ENCODE data around the gene ADGRE2. TPM values are rescaled to one million over a fixed set of nuclear protein-coding genes. Genes with fewer than 3 reads are reported as not detected.
A peak's percentile ranks its signal among the peaks of the same experiment; 100 is the strongest.
"Not testable (repeated sequence)": the region's sequence is repeated elsewhere in the genome, so short reads cannot be mapped to it uniquely, and the experiment has no call there.

ADGRE2 gene
- polyA plus RNA-seq, 3 donors: 13.1 to 91.1 (median 47.6) TPM

DNA sequence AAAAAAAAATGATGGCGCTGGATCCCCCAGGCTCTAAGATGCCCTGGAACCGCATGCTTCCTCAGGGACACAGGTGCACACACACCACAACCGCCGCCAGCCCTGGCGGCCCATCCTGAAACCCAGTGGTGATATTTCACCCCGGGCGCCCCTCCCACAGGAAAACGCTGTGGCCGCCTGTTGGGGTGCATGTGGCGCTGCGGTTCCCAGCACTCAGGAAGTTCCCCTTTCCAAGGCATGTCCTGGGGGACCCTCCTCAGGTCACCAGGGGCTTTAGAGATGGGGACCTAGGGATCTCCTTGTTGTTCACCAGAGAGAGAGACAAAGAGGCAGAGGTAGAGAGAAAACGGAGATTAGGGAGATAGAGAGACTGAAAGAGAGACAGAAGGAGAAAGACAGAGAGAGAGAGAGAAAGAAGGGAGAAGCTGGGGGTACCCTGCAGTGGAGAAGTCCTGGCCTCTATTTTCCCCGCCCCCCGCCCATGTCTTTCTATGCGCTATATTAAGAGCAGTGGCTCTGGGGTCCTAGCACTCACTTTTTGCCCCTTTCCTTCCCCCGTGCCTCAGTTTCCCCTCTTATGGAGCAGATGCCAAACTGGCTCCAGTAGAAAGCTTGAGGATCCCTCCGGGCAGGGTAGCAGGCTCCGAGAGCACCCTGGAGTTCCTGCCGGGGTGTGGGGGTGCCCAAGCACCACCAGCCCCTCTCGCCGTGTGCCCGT, 2.3 kb downstream of the ADGRE2 start:
- Histone ChIP-seq H3K36me3 (replicated peaks in 1 of 2; ENCODE audit: control insufficient read depth in 1 of 2, insufficient read depth in 2 of 2, low read length in 2 of 2) (peaks cover 27 to 34% of the 10 kb centered on the region in 2 donors), H3K4me3 (replicated peaks in 1 of 3; ENCODE audit: low read depth in 2 of 3, low read length in 3 of 3) (peak overlapping the region; percentile 74 to 99 (median 82)), H3K4me1 (ENCODE audit: control insufficient read depth in 1 of 2, insufficient read depth in 2 of 2, low read length in 2 of 2) (peaks cover 28 to 33% of the 10 kb centered on the region in 2 donors), H3K27me3 (ENCODE audit: control insufficient read depth in 2 of 2, insufficient read depth in 2 of 2, low read length in 2 of 2) (no peaks in the 10 kb centered on the region), H4K20me1 (ENCODE audit: insufficient read depth, low read length) (peaks cover 55% of the 10 kb centered on the region), H3K79me2 (ENCODE audit: insufficient read depth, low read length) (peaks cover 25% of the 10 kb centered on the region), H3K9me3 (replicated peaks in 1 of 2; ENCODE audit: control insufficient read depth in 1 of 2, insufficient read depth in 1 of 2, low read length in 2 of 2) (no peaks in the 10 kb centered on the region), H3K27ac (ENCODE audit: low read depth in 1 of 2, low read length in 2 of 2) (peak overlapping the region; percentile 82 to 87), H2AFZ (ENCODE audit: insufficient read depth, low read depth, low read length, poor library complexity, severe bottlenecking) (peak overlapping the region; percentile 63), H3K4me2 (replicated peaks; ENCODE audit: extremely low read depth, low read length, poor library complexity, severe bottlenecking) (peak overlapping the region; percentile 91), H3K9ac (ENCODE audit: insufficient read depth, low read length, poor library complexity, severe bottlenecking) (peak overlapping the region; percentile 79)
- Mint-ChIP-seq H3K9me3 (peaks cover 0 to 3% (median 0%) of the 10 kb centered on the region in 7 donors), H3K27ac (peak overlapping the region; percentile 95 to 99 (median 97)), H3K36me3 (peaks cover 26 to 38% of the 10 kb centered on the region in 2 donors), H3K27me3 (ENCODE audit: low read depth in 3 of 3) (peaks cover 4 to 11% (median 6%) of the 10 kb centered on the region in 3 donors), H3K4me3 (peak overlapping the region; percentile 100), H3K4me1 (peaks cover 50% of the 10 kb centered on the region)
- peak; percentile 7 for TF ChIP-seq CTCF (IDR thresholded peaks at IDR 0.05)
- peak; percentile 49 to 68 (median 62) for DNase-seq
- intact Hi-C loops (cut with micrococcal nuclease): loop anchor here in 1 of 2 donors (10.0 kb wide), 1 partner anchor 201 kb away; the partner anchor contains the start of gene NDUFB7
- WGBS (ENCODE audit: insufficient coverage): 1% methylated on average over 16 of the region's 22 CpGs

DNA sequence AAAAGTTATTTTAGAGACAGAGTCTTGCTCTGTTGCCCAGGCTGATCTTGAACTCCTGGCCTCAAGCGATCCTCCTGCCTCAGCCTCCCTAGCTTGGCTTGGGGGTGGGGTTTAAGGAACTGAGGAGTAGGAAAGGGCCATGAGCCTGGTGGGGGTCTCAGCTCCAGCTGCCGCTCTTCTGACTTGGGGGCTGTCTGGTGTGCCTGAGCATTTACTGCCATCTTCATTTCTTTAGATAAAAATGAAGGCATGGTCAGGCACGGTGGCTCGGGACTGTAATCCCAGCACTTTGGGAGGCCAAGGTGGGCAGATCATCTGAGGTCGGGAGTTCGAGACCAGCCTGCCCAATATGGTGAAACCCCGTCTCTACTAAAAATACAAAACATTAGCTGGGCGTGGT, 3.0 kb downstream of the ADGRE2 start:
- not testable (repeated sequence) for DNase-seq; H3K9me3 ChIP-seq (replicated peaks in 1 of 2; ENCODE audit: control insufficient read depth in 1 of 2, insufficient read depth in 1 of 2, low read length in 2 of 2); H3K27me3 ChIP-seq (ENCODE audit: control insufficient read depth in 2 of 2, insufficient read depth in 2 of 2, low read length in 2 of 2); H2AFZ ChIP-seq (ENCODE audit: insufficient read depth, low read depth, low read length, poor library complexity, severe bottlenecking); H3K9me3 Mint-ChIP-seq
- Histone ChIP-seq H3K36me3 (replicated peaks in 1 of 2; ENCODE audit: control insufficient read depth in 1 of 2, insufficient read depth in 2 of 2, low read length in 2 of 2) (peaks cover 34 to 41% of the 10 kb centered on the region in 2 donors), H3K79me2 (ENCODE audit: insufficient read depth, low read length) (peaks cover 25% of the 10 kb centered on the region), H3K27ac (ENCODE audit: low read depth in 1 of 2, low read length in 2 of 2) (peak overlapping the region; percentile 82 to 87), H3K4me1 (ENCODE audit: control insufficient read depth in 1 of 2, insufficient read depth in 2 of 2, low read length in 2 of 2) (peaks cover 23 to 30% of the 10 kb centered on the region in 2 donors), H3K9ac (ENCODE audit: insufficient read depth, low read length, poor library complexity, severe bottlenecking) (peak overlapping the region; percentile 79), H4K20me1 (ENCODE audit: insufficient read depth, low read length) (peaks cover 62% of the 10 kb centered on the region), H3K4me3 (replicated peaks in 1 of 3; ENCODE audit: low read depth in 2 of 3, low read length in 3 of 3) (peak overlapping the region; percentile 74 to 99 (median 82)), H3K4me2 (replicated peaks; ENCODE audit: extremely low read depth, low read length, poor library complexity, severe bottlenecking) (peak overlapping the region; percentile 91)
- intact Hi-C loops (cut with micrococcal nuclease): loop anchor here in 1 of 2 donors (10.0 kb wide), 1 partner anchor 201 kb away; the partner anchor contains the start of gene NDUFB7
- 100% methylated on average over 1 of the region's 8 CpGs for WGBS (ENCODE audit: insufficient coverage)
- Mint-ChIP-seq H3K4me3 (peak overlapping the region; percentile 100), H3K27ac (peak overlapping the region; percentile 57 to 99 (median 97)), H3K27me3 (ENCODE audit: low read depth in 3 of 3) (peaks cover 4 to 11% (median 6%) of the 10 kb centered on the region in 3 donors), H3K36me3 (peaks cover 32 to 45% of the 10 kb centered on the region in 2 donors), H3K4me1 (peaks cover 50% of the 10 kb centered on the region)

All from CD14-positive monocyte (primary cell).